Measurements from ENCODE around the gene TBC1D22B. TPM values are rescaled to one million over a fixed set of nuclear protein-coding genes. Genes with fewer than 3 reads are reported as not detected.

TBC1D22B gene
- total RNA-seq, 2 experiments from 2014 or later: 12.1 to 12.3 TPM

- Mint-ChIP-seq H3K9me3 (no peaks in the 10 kb centered on the region), H3K27me3 (peaks cover 2% of the 10 kb centered on the region), H3K4me1 (ENCODE audit: low read depth) (peaks cover 37% of the 10 kb centered on the region), H3K27ac (no peak overlapping the region), H3K36me3 (ENCODE audit: low read depth) (no peaks in the 10 kb centered on the region), H3K4me3 (no peak overlapping the region)
- intact Hi-C loops (cut with micrococcal nuclease): no loop called here
- ChIA-PET CTCF (interaction anchor here (1.3 to 3.9 kb wide), 2 partner anchors 84 to 223 kb away, joined by 5 to 11 read pairs; no protein-coding TSS in a partner anchor), POLR2A (interaction anchor here (0.5 to 2.6 kb wide), 3 partner anchors 16 to 283 kb away, joined by 3 to 13 read pairs (median 7); partner anchors contain the start of genes TBC1D22B and TMEM217)
- no peak for ATAC-seq
- no peak for TF ChIP-seq CTCF (IDR thresholded peaks at IDR 0.05)
- DNase-seq: no peak
Measured at GRCh38 chr6:37241775-37242428, 15.7 kb upstream of the TBC1D22B start.

DNA sequence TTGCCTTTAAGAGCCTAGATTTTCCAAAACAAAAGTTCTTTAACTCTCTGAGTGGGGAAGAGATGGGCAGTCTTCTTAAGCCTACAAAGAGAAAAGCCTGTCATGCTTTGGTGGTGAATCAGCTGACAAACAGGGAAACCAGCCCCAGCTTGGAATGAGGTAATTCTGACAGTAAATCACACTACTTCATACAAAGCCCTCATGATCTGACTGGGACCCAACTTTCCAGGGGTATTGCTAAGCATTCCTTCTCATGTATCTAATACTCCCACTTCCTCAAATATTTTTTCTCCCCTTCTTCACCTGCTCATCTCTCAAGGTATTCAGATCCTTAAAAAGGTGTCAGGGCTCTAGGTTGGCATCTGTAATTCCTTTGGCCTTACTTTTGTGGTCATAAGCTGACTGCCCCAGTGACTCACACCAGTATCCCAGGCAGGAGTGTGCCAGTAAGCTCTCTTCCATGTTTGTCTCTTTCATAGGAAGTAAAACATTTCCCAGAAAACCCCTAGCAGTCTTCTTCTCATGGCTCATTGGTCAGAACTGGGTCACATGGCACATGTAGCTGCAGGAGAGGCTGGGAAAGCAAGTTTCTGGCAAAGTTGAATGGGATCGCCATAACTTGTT, 15.0 kb upstream of the TBC1D22B start:
- H3K36me3 Mint-ChIP-seq (ENCODE audit: low read depth): no peaks in the 10 kb centered on the region
- no peaks in the 10 kb centered on the region for H3K9me3 Mint-ChIP-seq
- H3K27ac Mint-ChIP-seq: no peak overlapping the region
- peaks cover 2% of the 10 kb centered on the region for H3K27me3 Mint-ChIP-seq
- ATAC-seq (no peak), DNase-seq (peak; percentile 16)
- peaks cover 33% of the 10 kb centered on the region for H3K4me1 Mint-ChIP-seq (ENCODE audit: low read depth)
- intact Hi-C loops (cut with micrococcal nuclease): no loop called here
- no peak overlapping the region for H3K4me3 Mint-ChIP-seq
- TF ChIP-seq CTCF (IDR thresholded peaks at IDR 0.05): no peak
- CTCF ChIA-PET: interaction anchor here (1.3 to 3.9 kb wide), 2 partner anchors 83 to 224 kb away, joined by 5 to 11 read pairs; no protein-coding TSS in a partner anchor
- POLR2A ChIA-PET: interaction anchor here (0.6 to 2.6 kb wide), 3 partner anchors 15 to 133 kb away, joined by 3 to 13 read pairs (median 7); partner anchors contain the start of genes TBC1D22B and TMEM217

DNA sequence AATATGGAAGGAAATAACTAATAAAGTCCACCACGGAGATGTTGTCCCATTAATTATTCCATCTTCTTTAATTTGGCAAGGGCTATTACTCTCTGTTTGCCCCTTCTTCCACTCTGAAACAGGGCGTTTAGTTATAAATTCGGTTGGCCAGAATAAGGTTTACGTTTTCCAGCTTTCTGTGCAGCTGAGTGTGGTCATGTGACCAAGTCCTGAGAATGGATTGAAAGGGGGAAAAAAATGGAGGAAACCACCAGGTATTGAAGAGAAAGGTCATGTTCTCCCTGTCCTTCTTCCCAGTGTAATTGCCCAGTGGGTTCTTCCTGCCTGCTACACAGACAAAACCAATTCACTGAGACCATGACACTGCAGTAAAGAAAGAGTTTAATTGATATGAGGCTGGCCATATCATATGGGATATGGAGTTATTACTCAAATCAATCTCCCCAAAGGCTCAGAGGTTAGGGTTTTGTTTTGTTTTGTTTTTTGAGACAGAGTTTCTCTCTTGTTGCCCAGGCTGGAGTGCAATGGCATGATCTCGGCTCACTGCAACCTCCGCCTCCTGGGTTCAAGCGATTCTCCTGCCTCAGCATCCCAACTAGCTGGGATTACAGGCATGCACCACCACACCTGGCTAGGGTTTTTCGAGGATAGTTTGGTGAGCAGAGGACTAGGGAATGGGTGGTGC, 14.3 kb upstream of the TBC1D22B start:
- TF ChIP-seq CTCF (IDR thresholded peaks at IDR 0.05): no peak
- DNase-seq: no peak
- no peak for ATAC-seq
- no peaks in the 10 kb centered on the region for H3K36me3 Mint-ChIP-seq (ENCODE audit: low read depth)
- H3K4me1 Mint-ChIP-seq (ENCODE audit: low read depth): peaks cover 30% of the 10 kb centered on the region
- H3K27ac Mint-ChIP-seq: no peak overlapping the region
- H3K27me3 Mint-ChIP-seq: peaks cover 2% of the 10 kb centered on the region
- POLR2A ChIA-PET: interaction anchor here (0.6 to 2.6 kb wide), 3 partner anchors 14 to 134 kb away, joined by 3 to 13 read pairs (median 7); partner anchors contain the start of genes TBC1D22B and TMEM217
- intact Hi-C loops (cut with micrococcal nuclease): no loop called here
- H3K9me3 Mint-ChIP-seq: no peaks in the 10 kb centered on the region
- CTCF ChIA-PET: interaction anchor here (3.9 kb wide), 1 partner anchor 225 kb away, joined by 11 read pairs; no protein-coding TSS in a partner anchor
- no peak overlapping the region for H3K4me3 Mint-ChIP-seq

- intact Hi-C loops (cut with micrococcal nuclease): no loop called here
- Mint-ChIP-seq H3K4me1 (ENCODE audit: low read depth) (peaks cover 26% of the 10 kb centered on the region), H3K27ac (no peak overlapping the region), H3K36me3 (ENCODE audit: low read depth) (no peaks in the 10 kb centered on the region), H3K4me3 (no peak overlapping the region), H3K27me3 (peaks cover 2% of the 10 kb centered on the region), H3K9me3 (no peaks in the 10 kb centered on the region)
- no peak for DNase-seq
- no peak for TF ChIP-seq CTCF (IDR thresholded peaks at IDR 0.05)
- ChIA-PET CTCF (interaction anchor here (1.0 to 1.4 kb wide), 2 partner anchors 9 to 14 kb away, joined by 3 to 4 read pairs; partner anchors contain the start of gene TBC1D22B), POLR2A (no interaction called here)
- ATAC-seq: no peak
Measured at GRCh38 chr6:37243816-37244370, 13.7 kb upstream of the TBC1D22B start.
